IMR-90 (cell line): ENCODE measurements around the gene FRMPD4. TPM values are rescaled to one million over a fixed set of nuclear protein-coding genes. Genes with fewer than 3 reads are reported as not detected.

ENCODE experiments used
- ATAC-seq: fragments of 200-7000 bp; cut with Tn5 transposase; 2 replicates; pipeline ENCODE4 v1.9.1; 2020; ENCODE audit warnings: low read depth, mild to moderate bottlenecking, moderate library complexity
- BruUV-seq: library from RNA; stranded (reverse); fragments of 400-500 nt; replicated peaks from 2 replicates; lab custom pipeline; 2021; lab: Mats Ljungman, UMichigan
- CTCF ChIA-PET: fragments of 300-600 bp; formaldehyde crosslinking; extraction: SDS; loops from one replicate; lab custom pipeline; 2021; ENCODE audit warnings: antibody characterized with exemption; lab: Yijun Ruan, JAX
- POLR2A ChIA-PET: fragments of 300-600 bp; sonication (Branson Sonifier 250); formaldehyde crosslinking; loops from one replicate; lab custom pipeline; 2022; ENCODE audit warnings: antibody characterized with exemption; ENCODE audit not compliant: unreplicated experiment; lab: Charles Lee
- DNase-seq: peaks from one replicate; pipeline ENCODE4 v3.0.0; 2013
- H2AFZ ChIP-seq: replicated peaks from 2 replicates; pipeline ENCODE3; 2013; ENCODE audit warnings: low read length, mild to moderate bottlenecking; ENCODE audit not compliant: poor library complexity
- H2AK5ac ChIP-seq: 2 replicates; pipeline ENCODE4 v1.6.1; 2013; ENCODE audit warnings: low read depth, low read length, inconsistent platforms
- H2AK9ac ChIP-seq: replicated peaks from 2 replicates; pipeline ENCODE3; 2013; ENCODE audit warnings: mild to moderate bottlenecking, low read depth, low read length, moderate library complexity; ENCODE audit not compliant: poor library complexity
- H2BK120ac ChIP-seq: 2 replicates; pipeline ENCODE4 v1.6.1; 2013; ENCODE audit warnings: low read depth, low read length, inconsistent platforms
- H2BK15ac ChIP-seq: 3 replicates; pipeline ENCODE4 v1.6.1; 2013; ENCODE audit warnings: low read depth, low read length, inconsistent platforms
- H2BK20ac ChIP-seq: 2 replicates; pipeline ENCODE4 v1.6.1; 2013; ENCODE audit warnings: low read depth, mild to moderate bottlenecking, inconsistent platforms, low read length, moderate library complexity
- H2BK5ac ChIP-seq: 2 replicates; pipeline ENCODE4 v1.6.1; 2013; ENCODE audit warnings: mild to moderate bottlenecking, low read depth, low read length, inconsistent platforms; ENCODE audit not compliant: poor library complexity, severe bottlenecking
- H3K14ac ChIP-seq: replicated peaks from 2 replicates; pipeline ENCODE4 v1.6.1; 2013; ENCODE audit warnings: low read depth, low read length, inconsistent platforms
- H3K18ac ChIP-seq: 2 replicates; pipeline ENCODE4 v1.6.1; 2013; ENCODE audit warnings: low read depth, low read length, control low read depth
- H3K23ac ChIP-seq: 2 replicates; pipeline ENCODE4 v1.6.1; 2013; ENCODE audit warnings: low read depth, low read length, inconsistent platforms
- H3K27ac ChIP-seq: 2 replicates; pipeline ENCODE4 v1.5.1; 2013; ENCODE audit warnings: mild to moderate bottlenecking, control low read depth, low read length; ENCODE audit not compliant: insufficient read depth
- H3K27me3 ChIP-seq: 2 replicates; pipeline ENCODE4 v1.6.1; 2013; ENCODE audit warnings: low read length; ENCODE audit not compliant: control insufficient read depth, insufficient read depth
- H3K36me3 ChIP-seq: 2 replicates; pipeline ENCODE4 v1.6.1; 2013; ENCODE audit warnings: low read length, mixed read lengths; ENCODE audit not compliant: control insufficient read depth, insufficient read depth
- H3K4ac ChIP-seq: 2 replicates; pipeline ENCODE4 v1.6.1; 2013; ENCODE audit warnings: low read depth, low read length, inconsistent platforms
- H3K4me1 ChIP-seq: 2 replicates; pipeline ENCODE4 v1.6.1; 2013; ENCODE audit warnings: low read length, mixed read lengths; ENCODE audit not compliant: control insufficient read depth, insufficient read depth
- H3K4me2 ChIP-seq: 2 replicates; pipeline ENCODE4 v1.6.1; 2013; ENCODE audit warnings: low read depth, mild to moderate bottlenecking, control low read depth, low read length, moderate library complexity
- H3K4me3 ChIP-seq: 2 replicates; pipeline ENCODE4 v1.5.1; 2013; ENCODE audit warnings: low read depth, mild to moderate bottlenecking, control low read depth, low read length, moderate library complexity; ENCODE audit not compliant: insufficient read depth
- H3K56ac ChIP-seq: 2 replicates; pipeline ENCODE4 v1.6.1; 2013; ENCODE audit warnings: low read length, inconsistent platforms; ENCODE audit not compliant: insufficient read depth; ENCODE audit errors: extremely low read depth
- H3K79me1 ChIP-seq, 2 experiments: 2 replicates each; pipeline ENCODE4 v1.6.1; 2013; ENCODE audit warnings: low read length in 2 of 2, inconsistent platforms in 1 of 2, low read depth in 1 of 2
- H3K9ac ChIP-seq: 2 replicates; pipeline ENCODE4 v1.6.1; 2013; ENCODE audit warnings: low read depth, low read length, control low read depth
- H3K9me1 ChIP-seq: 2 replicates; pipeline ENCODE4 v1.6.1; 2013; ENCODE audit warnings: low read length, inconsistent platforms; ENCODE audit not compliant: insufficient read depth
- H3K9me3 ChIP-seq: 2 replicates; pipeline ENCODE4 v1.6.1; 2013; ENCODE audit warnings: low read length; ENCODE audit not compliant: control insufficient read depth, insufficient read depth
- H4K20me1 ChIP-seq: 2 replicates; pipeline ENCODE4 v1.6.1; 2013; ENCODE audit warnings: low read length, inconsistent platforms; ENCODE audit not compliant: insufficient read depth
- H4K5ac ChIP-seq: 2 replicates; pipeline ENCODE4 v1.6.1; 2013; ENCODE audit warnings: mild to moderate bottlenecking, low read depth, low read length, control low read depth
- H4K8ac ChIP-seq, 2 experiments: 2 replicates each; pipeline ENCODE4 v1.6.1; 2013; ENCODE audit warnings: low read depth in 2 of 2, low read length in 2 of 2, control low read depth in 1 of 2, inconsistent platforms in 1 of 2
- H4K91ac ChIP-seq: 2 replicates; pipeline ENCODE4 v1.6.1; 2013; ENCODE audit warnings: low read depth, low read length, inconsistent platforms; ENCODE audit not compliant: insufficient read depth
- BHLHE40 ChIP-seq: fragments of 150-350 bp; IDR thresholded peaks from 2 replicates; pipeline ENCODE4 v1.6.1; 2016; ENCODE audit warnings: mild to moderate bottlenecking, low read depth, low read length
- CEBPB ChIP-seq: IDR thresholded peaks from 2 replicates; pipeline ENCODE4 v1.6.1; 2012; ENCODE audit warnings: low read depth, low read length, improper control_type of control experiment
- CTCF ChIP-seq: conservative IDR thresholded peaks from 2 replicates; pipeline ENCODE4 v1.5.1; 2012; ENCODE audit warnings: mild to moderate bottlenecking, low read depth, low read length, improper control_type of control experiment
- FOS ChIP-seq: fragments of 150-350 bp; IDR thresholded peaks from 2 replicates; pipeline ENCODE4 v1.6.1; 2016; ENCODE audit warnings: low read depth, low read length
- MAFK ChIP-seq: IDR thresholded peaks from 2 replicates; pipeline ENCODE4 v1.6.1; 2012; ENCODE audit warnings: low read depth, low read length, improper control_type of control experiment
- MAZ ChIP-seq: IDR thresholded peaks from 2 replicates; pipeline ENCODE4 v1.6.1; 2012; ENCODE audit warnings: low read depth, mild to moderate bottlenecking, low read length, improper control_type of control experiment, moderate library complexity, borderline replicate concordance
- MXI1 ChIP-seq: IDR thresholded peaks from 2 replicates; pipeline ENCODE4 v1.6.1; 2012; ENCODE audit warnings: low read depth, mild to moderate bottlenecking, low read length, moderate library complexity, borderline replicate concordance
- NFE2L2 ChIP-seq: fragments of 150-350 bp; IDR thresholded peaks from 2 replicates; pipeline ENCODE4 v1.6.1; 2016; ENCODE audit warnings: low read depth, mild to moderate bottlenecking, low read length
- POLR2A ChIP-seq: IDR thresholded peaks from 2 replicates; pipeline ENCODE4 v1.6.1; 2012; ENCODE audit warnings: mild to moderate bottlenecking, low read depth, low read length
- RAD21 ChIP-seq: IDR thresholded peaks from 2 replicates; pipeline ENCODE4 v1.6.1; 2012; ENCODE audit warnings: low read length, improper control_type of control experiment
- RFX5 ChIP-seq: IDR thresholded peaks from 2 replicates; pipeline ENCODE4 v1.8.0; 2012; ENCODE audit warnings: low read depth, mild to moderate bottlenecking, low read length, moderate library complexity
- SMC3 ChIP-seq: fragments of 150-350 bp; IDR thresholded peaks from 2 replicates; pipeline ENCODE4 v1.6.1; 2016; ENCODE audit warnings: low read depth, mild to moderate bottlenecking, antibody characterized with exemption, low read length, moderate library complexity
- WGBS, 2 experiments: methylation state at CpG; one replicate each; pipeline versions ENCODE4 v1.1.5 to v1.1.7; 2013; ENCODE audit warnings: missing lambda C conversion rate in 2 of 2; ENCODE audit not compliant: insufficient read length in 1 of 2; ENCODE audit errors: extremely low coverage in 2 of 2; 5-methylcytosine and 5-hydroxymethylcytosine counted together
- dilution Hi-C: fragments of 300-500 bp; cut with HindIII; formaldehyde crosslinking; loops from one replicate; pipeline ENCODE4 v1.14.3; 2018; ENCODE audit warnings: low sequenced_read_pairs; ENCODE audit not compliant: unreplicated experiment
- in situ Hi-C: fragments of 300-500 bp; cut with MboI; formaldehyde crosslinking; loops from 3 replicates; pipeline ENCODE4 v1.14.3; 2019; ENCODE audit warnings: low sequenced_read_pairs, inconsistent platforms, mixed read lengths
- intact Hi-C: fragments of 100-400 bp; cut with micrococcal nuclease; formaldehyde crosslinking; loops from 2 replicates; pipeline ENCODE4 v1.10.0; 2022
- polyA plus RNA-seq, 3 experiments: library from polyadenylated mRNA; depleted of rRNA; stranded (reverse); fragments of >200 nt; gene quantifications; 2 replicates each; pipeline ENCODE4 v1.2.3, GENCODE V29; 2012; ENCODE audit warnings: low replicate concordance in 1 of 3
- total RNA-seq: library from RNA; depleted of rRNA; stranded (reverse); fragments of >200 nt; gene quantifications from 2 replicates; pipeline ENCODE4 v1.2.3, GENCODE V29; 2012
- TF ChIP-seq, protein P1 (sequence below): fragments of 150-350 bp; IDR thresholded peaks from 2 replicates; pipeline ENCODE4 v1.6.1; 2017; ENCODE audit warnings: mild to moderate bottlenecking, antibody characterized with exemption, low read length, low read depth
- TF ChIP-seq, protein P2 (sequence below): fragments of 150-350 bp; IDR thresholded peaks from 2 replicates; pipeline ENCODE4 v1.6.1; 2016; ENCODE audit warnings: low read depth, mild to moderate bottlenecking, low read length, moderate library complexity, borderline replicate concordance

The FRMPD4 gene
- total and polyA plus RNA-seq, 2 of the 4 experiments (the other 2 are of a cell fraction) = 0.53 to 1.1 TPM

DNA sequence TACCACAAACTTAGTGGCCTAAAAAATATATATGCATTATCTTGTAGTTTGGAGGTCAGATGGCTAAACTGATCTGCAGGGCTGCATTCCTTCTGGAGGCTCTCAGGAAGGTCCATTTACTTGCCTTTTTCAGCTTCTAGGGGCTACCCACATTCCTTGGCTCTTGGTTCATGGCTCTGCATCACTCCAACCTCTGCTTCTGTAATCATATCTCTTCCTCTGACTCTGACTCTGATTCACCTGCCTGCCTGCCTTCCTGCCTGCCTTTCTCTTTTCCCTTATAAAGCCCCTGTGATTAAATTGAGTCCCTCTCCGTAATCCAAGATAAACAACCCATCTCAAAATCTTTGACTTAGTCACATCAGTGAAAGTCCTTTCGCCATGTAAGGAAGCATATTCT lies 25.0 kb upstream of the FRMPD4 start:
- Histone ChIP-seq H3K14ac (no peak overlapping the region), H4K5ac (no peak overlapping the region), H2AK9ac (no peak overlapping the region), H2BK120ac (no peak overlapping the region), H2BK15ac (no peak overlapping the region), H3K23ac (no peak overlapping the region), H3K4ac (no peak overlapping the region), H3K18ac (no peak overlapping the region), H3K4me2 (no peak overlapping the region), H2BK5ac (no peak overlapping the region), H2BK20ac (no peak overlapping the region), H2AK5ac (no peak overlapping the region), H3K4me3 (no peak overlapping the region), H4K91ac (no peak overlapping the region), H3K9me1 (no peaks in the 10 kb centered on the region), H3K36me3 (no peaks in the 10 kb centered on the region), H3K9me3 (0 out of 2 replicates have a peak, but pooled peaks cover 2% of the 10 kb centered on the region), H3K9ac (no peak overlapping the region), H3K56ac (no peak overlapping the region), H2AFZ (no peak overlapping the region), H3K4me1 (peaks cover under 1% of the 10 kb centered on the region; the same call in 1 of the 2 replicates), H3K27me3 (no peaks in the 10 kb centered on the region), H4K20me1 (no peaks in the 10 kb centered on the region), H3K27ac (no peak overlapping the region), H4K8ac (no peak overlapping the region), H3K79me1 (no peaks in the 10 kb centered on the region)
- ChIA-PET CTCF (no interaction called here), POLR2A (no interaction called here)
- BruUV-seq = no TSS peak
- DNase-seq (peak; percentile 22), ATAC-seq (no peak)
- intact Hi-C loops = no loop called here
- in situ Hi-C loops = no loop called here
- dilution Hi-C loops = no loop called here
- WGBS, 2 experiments = no CpG with 5 or more reads among the region's 2 CpGs
- TF ChIP-seq SMC3 (no peak), RFX5 (no peak), FOS (no peak), MAZ (no peak), MXI1 (no peak), NFE2L2 (no peak), BHLHE40 (no peak), CTCF (no peak), POLR2A (no peak), RAD21 (no peak), MAFK (no peak), CEBPB (no peak)
- TF ChIP-seq, protein P1, sequence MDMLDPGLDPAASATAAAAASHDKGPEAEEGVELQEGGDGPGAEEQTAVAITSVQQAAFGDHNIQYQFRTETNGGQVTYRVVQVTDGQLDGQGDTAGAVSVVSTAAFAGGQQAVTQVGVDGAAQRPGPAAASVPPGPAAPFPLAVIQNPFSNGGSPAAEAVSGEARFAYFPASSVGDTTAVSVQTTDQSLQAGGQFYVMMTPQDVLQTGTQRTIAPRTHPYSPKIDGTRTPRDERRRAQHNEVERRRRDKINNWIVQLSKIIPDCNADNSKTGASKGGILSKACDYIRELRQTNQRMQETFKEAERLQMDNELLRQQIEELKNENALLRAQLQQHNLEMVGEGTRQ = no peak
- TF ChIP-seq, protein P2, sequence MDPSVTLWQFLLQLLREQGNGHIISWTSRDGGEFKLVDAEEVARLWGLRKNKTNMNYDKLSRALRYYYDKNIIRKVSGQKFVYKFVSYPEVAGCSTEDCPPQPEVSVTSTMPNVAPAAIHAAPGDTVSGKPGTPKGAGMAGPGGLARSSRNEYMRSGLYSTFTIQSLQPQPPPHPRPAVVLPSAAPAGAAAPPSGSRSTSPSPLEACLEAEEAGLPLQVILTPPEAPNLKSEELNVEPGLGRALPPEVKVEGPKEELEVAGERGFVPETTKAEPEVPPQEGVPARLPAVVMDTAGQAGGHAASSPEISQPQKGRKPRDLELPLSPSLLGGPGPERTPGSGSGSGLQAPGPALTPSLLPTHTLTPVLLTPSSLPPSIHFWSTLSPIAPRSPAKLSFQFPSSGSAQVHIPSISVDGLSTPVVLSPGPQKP = no peak
